Cerebellar nuclear complex (tissue), 1 donor: Measurements from ENCODE around the gene MORC3.
"Not testable (repeated sequence)": the region's sequence is repeated elsewhere in the genome, so short reads cannot be mapped to it uniquely, and the experiment has no call there.

Experiments
- DNase-seq, 2 experiments: peaks; one replicate each; lab custom pipeline; 2025; lab: John Stamatoyannopoulos, UW

The MORC3 gene

GRCh38 chr21:36386031-36386642, 66.1 kb downstream of the MORC3 start:
- no peak for DNase-seq

GRCh38 chr21:36388096-36388495, 68.1 kb downstream of the MORC3 start:
- no peak for DNase-seq

- DNase-seq: no peak
Measured at GRCh38 chr21:36388835-36389234, 68.8 kb downstream of the MORC3 start.

GRCh38 chr21:36391649-36392048, 71.7 kb downstream of the MORC3 start:
- not testable (repeated sequence) for DNase-seq

GRCh38 chr21:36395353-36396111, 75.5 kb downstream of the MORC3 start:
- DNase-seq: no peak

GRCh38 chr21:36396325-36396724, 76.3 kb downstream of the MORC3 start:
- no peak for DNase-seq

GRCh38 chr21:36396971-36397370, 77.0 kb downstream of the MORC3 start:
- no peak for DNase-seq

GRCh38 chr21:36397606-36398005, 77.6 kb downstream of the MORC3 start:
- DNase-seq: no peak

- DNase-seq: not testable (repeated sequence)
Measured at GRCh38 chr21:36399736-36400135, 79.7 kb downstream of the MORC3 start.

GRCh38 chr21:36400719-36401118, 80.7 kb downstream of the MORC3 start:
- no peak for DNase-seq

- no peak for DNase-seq
Measured at GRCh38 chr21:36402339-36402738, 82.3 kb downstream of the MORC3 start.

GRCh38 chr21:36403713-36404112, 83.7 kb downstream of the MORC3 start:
- DNase-seq: no peak

GRCh38 chr21:36408568-36408967, 88.6 kb downstream of the MORC3 start:
- DNase-seq: no peak

GRCh38 chr21:36411301-36411700, 91.3 kb downstream of the MORC3 start:
- no peak for DNase-seq

GRCh38 chr21:36412916-36413315, 92.9 kb downstream of the MORC3 start:
- DNase-seq: no peak

- DNase-seq: no peak
Measured at GRCh38 chr21:36415375-36415774, 95.4 kb downstream of the MORC3 start.

GRCh38 chr21:36419241-36419640, 99.2 kb downstream of the MORC3 start:
- DNase-seq: no peak

GRCh38 chr21:36419996-36420395, 100.0 kb downstream of the MORC3 start:
- DNase-seq: no peak

- DNase-seq: no peak
Measured at GRCh38 chr21:36420571-36421339, 100.8 kb downstream of the MORC3 start.

- DNase-seq: no peak
Measured at GRCh38 chr21:36422279-36423098, 102.5 kb downstream of the MORC3 start.

GRCh38 chr21:36423771-36424433, 103.9 kb downstream of the MORC3 start:
- no peak for DNase-seq
